D341Med (cell line): Measurements from ENCODE around the gene TNFRSF14.
"Not testable (repeated sequence)": the region's sequence is repeated elsewhere in the genome, so short reads cannot be mapped to it uniquely, and the experiment has no call there.

Experiments used
- DNase-seq: peaks from one replicate; pipeline ENCODE4 v3.0.0; 2012; ENCODE audit warnings: low spot score

Gene TNFRSF14

GRCh38 chr1:2539312-2539907 is 16.8 kb upstream of the TNFRSF14 start:
- DNase-seq: no peak

GRCh38 chr1:2540816-2541492 is 15.2 kb upstream of the TNFRSF14 start:
- DNase-seq: no peak

GRCh38 chr1:2541619-2542245 is 14.4 kb upstream of the TNFRSF14 start:
- no peak for DNase-seq

GRCh38 chr1:2542246-2542915 is 13.8 kb upstream of the TNFRSF14 start:
- DNase-seq: no peak

- DNase-seq: no peak
These were observed 12.6 kb upstream of the TNFRSF14 start for GRCh38 chr1:2543543-2544092.

GRCh38 chr1:2544093-2544874 is 11.9 kb upstream of the TNFRSF14 start:
- no peak for DNase-seq

- DNase-seq: no peak
These were observed 11.1 kb upstream of the TNFRSF14 start for GRCh38 chr1:2544875-2545640.

GRCh38 chr1:2545754-2546514 is 10.2 kb upstream of the TNFRSF14 start:
- peak; percentile 88 for DNase-seq

GRCh38 chr1:2546515-2547209 is 9.5 kb upstream of the TNFRSF14 start:
- no peak for DNase-seq

- DNase-seq: no peak
These were observed 8.7 kb upstream of the TNFRSF14 start for GRCh38 chr1:2547210-2548067.

- DNase-seq: peak; percentile 87
These were observed 8.0 kb upstream of the TNFRSF14 start for GRCh38 chr1:2548068-2548589.

- not testable (repeated sequence) for DNase-seq
These were observed 6.7 kb upstream of the TNFRSF14 start for GRCh38 chr1:2549367-2550029.

- DNase-seq: not testable (repeated sequence)
These were observed 5.8 kb upstream of the TNFRSF14 start for GRCh38 chr1:2550309-2550861.

- DNase-seq: not testable (repeated sequence)
These were observed 4.6 kb upstream of the TNFRSF14 start for GRCh38 chr1:2551544-2551943.

GRCh38 chr1:2552189-2552588 is 4.0 kb upstream of the TNFRSF14 start:
- DNase-seq: no peak

GRCh38 chr1:2553076-2553475 is 3.1 kb upstream of the TNFRSF14 start:
- not testable (repeated sequence) for DNase-seq

- no peak for DNase-seq
These were observed 2.1 kb upstream of the TNFRSF14 start for GRCh38 chr1:2553871-2554620.
